AG09309 (cell line): ENCODE results near the gene MARCO.

ENCODE experiments used
- DNase-seq: peaks from one replicate; pipeline ENCODE4 v3.0.0-alpha.2; 2010; ENCODE audit warnings: low read depth
- H3K4me3 ChIP-seq: 2 replicates; pipeline ENCODE4 v1.5.1; 2011; ENCODE audit warnings: mild to moderate bottlenecking, low read depth, low read length, moderate library complexity; ENCODE audit not compliant: control insufficient read depth
- CTCF ChIP-seq: IDR thresholded peaks from 2 replicates; pipeline ENCODE4 v1.5.1; 2011; ENCODE audit warnings: mild to moderate bottlenecking, low read depth, low read length, inconsistent platforms; ENCODE audit not compliant: insufficient read depth, control insufficient read depth; ENCODE audit errors: missing control alignments

The MARCO gene

GRCh38 chr2:118967124-118967880, 25.3 kb downstream of the MARCO start:
- no peak for TF ChIP-seq CTCF
- no peak for DNase-seq
- H3K4me3 ChIP-seq = no peak overlapping the region

GRCh38 chr2:118968042-118968441, 26.0 kb downstream of the MARCO start:
- DNase-seq = no peak
- TF ChIP-seq CTCF = no peak
- H3K4me3 ChIP-seq = no peak overlapping the region

- no peak for TF ChIP-seq CTCF
- H3K4me3 ChIP-seq = no peak overlapping the region
- DNase-seq = no peak
Observed at GRCh38 chr2:118968961-118969733, 27.2 kb downstream of the MARCO start.

- no peak for TF ChIP-seq CTCF
- no peak overlapping the region for H3K4me3 ChIP-seq
- no peak for DNase-seq
Observed at GRCh38 chr2:118969734-118970395, 27.9 kb downstream of the MARCO start.

- no peak for DNase-seq
- no peak for TF ChIP-seq CTCF
Observed at GRCh38 chr2:118970396-118971135, 28.6 kb downstream of the MARCO start.

More at GRCh38 chr2:118970396-118971135, 28.6 kb downstream of the MARCO start:
- H3K4me3 ChIP-seq = no peak overlapping the region
